Breast epithelium (tissue), 3 donors: ENCODE data around the gene RRP8.

Source experiments
- CTCF ChIP-seq, 3 donors: fragments of 450-650 bp; IDR thresholded peaks; one replicate each; pipeline ENCODE4 v1.5.1; 2016 to 2017; ENCODE audit warnings: antibody characterized with exemption in 3 of 3, mild to moderate bottlenecking in 3 of 3, moderate library complexity in 3 of 3
- POLR2A ChIP-seq: fragments of 450-650 bp; IDR thresholded peaks from one replicate; pipeline ENCODE4 v1.6.1; 2016; ENCODE audit warnings: antibody characterized with exemption, mild to moderate bottlenecking, moderate library complexity
- POLR2AphosphoS5 ChIP-seq, 3 donors: sonication (generic); formaldehyde crosslinking; IDR thresholded peaks; one replicate each; pipeline ENCODE4 v1.6.1; 2017; ENCODE audit warnings: antibody characterized with exemption in 3 of 3

DNA sequence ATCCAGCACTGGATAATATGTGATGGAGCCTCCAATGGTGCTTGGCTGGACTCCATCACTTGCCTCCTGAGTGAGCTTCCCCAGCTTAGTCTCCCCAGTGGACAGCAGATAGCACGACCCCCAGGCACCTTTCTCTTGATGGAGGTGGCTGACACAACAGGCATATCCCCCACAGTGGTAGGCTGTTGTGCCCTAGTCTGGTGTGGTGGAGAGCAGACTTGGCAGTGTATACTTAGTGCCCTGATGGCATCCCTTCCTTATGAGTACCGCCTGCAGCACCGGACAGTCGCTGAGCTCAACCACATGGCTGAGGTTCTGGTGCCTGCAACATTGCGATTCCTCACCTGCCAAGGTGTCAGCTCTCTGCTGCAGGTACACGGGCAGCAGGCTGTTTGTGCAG lies 56.2 kb downstream of the RRP8 start:
- TF ChIP-seq CTCF (IDR thresholded peaks at IDR 0.05) (no peak), POLR2A (no peak), POLR2AphosphoS5 (IDR thresholded peaks at IDR 0.05) (no peak)
